CD4-positive, alpha-beta T cell treated with Interleukin-4 for 4 hours (primary cell): ENCODE results near the gene GAS2L1.

ENCODE experiments used
- DNase-seq: peaks from one replicate; pipeline ENCODE4 v3.0.0-alpha.2; 2020

Gene GAS2L1

GRCh38 chr22:29306175-29306834 lies at the start of gene GAS2L1:
TSS of gene GAS2L1 (plus strand) at chr22:29306650. CDS start at chr22:29308106, 1,456 bp downstream.
- DNase-seq, result peak; percentile 15

GRCh38 chr22:29257751-29258181 lies 48.7 kb upstream of the GAS2L1 start:
- no peak for DNase-seq

GRCh38 chr22:29258407-29259252 lies 47.8 kb upstream of the GAS2L1 start:
- DNase-seq, result no peak

GRCh38 chr22:29259253-29259899 lies 47.1 kb upstream of the GAS2L1 start:
- no peak for DNase-seq

GRCh38 chr22:29260031-29260560 lies 46.4 kb upstream of the GAS2L1 start:
- no peak for DNase-seq

GRCh38 chr22:29260601-29261315 lies 45.7 kb upstream of the GAS2L1 start:
- no peak for DNase-seq

GRCh38 chr22:29263791-29264276 lies 42.6 kb upstream of the GAS2L1 start:
- no peak for DNase-seq

GRCh38 chr22:29265305-29265704 lies 41.1 kb upstream of the GAS2L1 start:
- no peak for DNase-seq

- DNase-seq, result no peak
These were observed 40.5 kb upstream of the GAS2L1 start for GRCh38 chr22:29265929-29266328.

- DNase-seq, result no peak
These were observed 39.6 kb upstream of the GAS2L1 start for GRCh38 chr22:29266564-29267461.

GRCh38 chr22:29267462-29267857 lies 39.0 kb upstream of the GAS2L1 start:
- DNase-seq, result no peak

GRCh38 chr22:29267858-29268510 lies 38.5 kb upstream of the GAS2L1 start, which contains the start of the genes EWSR1 and RHBDD3:
TSS of gene EWSR1 (plus strand) at chr22:29268268. CDS start at chr22:29268337, 69 bp downstream.
TSS of gene RHBDD3 (minus strand) at chr22:29267981. CDS start at chr22:29265626, 2,355 bp downstream.
- peak; percentile 97 for DNase-seq

GRCh38 chr22:29268511-29269229 lies 37.8 kb upstream of the GAS2L1 start:
- DNase-seq, result peak; percentile 16

- DNase-seq, result no peak
These were observed 37.2 kb upstream of the GAS2L1 start for GRCh38 chr22:29269230-29269604.

- peak; percentile 5 for DNase-seq
These were observed 36.5 kb upstream of the GAS2L1 start for GRCh38 chr22:29269731-29270474.

GRCh38 chr22:29270475-29271271 lies 35.8 kb upstream of the GAS2L1 start:
- no peak for DNase-seq

GRCh38 chr22:29272624-29273023 lies 33.8 kb upstream of the GAS2L1 start:
- no peak for DNase-seq

GRCh38 chr22:29275167-29275566 lies 31.3 kb upstream of the GAS2L1 start:
- DNase-seq, result no peak
